AG04449 (cell line): ENCODE data around the gene KIDINS220.

Source experiments
- CTCF ChIA-PET: fragments of 350-600 bp; formaldehyde crosslinking; extraction: SDS; loops from one replicate; lab custom pipeline; 2021; ENCODE audit warnings: antibody characterized with exemption; lab: Yijun Ruan, JAX
- POLR2A ChIA-PET: fragments of 400-600, 350-600 bp; formaldehyde crosslinking; extraction: SDS; loops from one replicate; lab custom pipeline; 2020; ENCODE audit warnings: antibody characterized with exemption, inconsistent platforms; lab: Yijun Ruan, JAX
- DNase-seq: peaks from one replicate; pipeline ENCODE4 v3.0.0-alpha.2; 2010; ENCODE audit warnings: low read depth, low spot score
- H3K4me3 ChIP-seq: 2 replicates; pipeline ENCODE4 v1.5.1; 2011; ENCODE audit warnings: low read depth, mild to moderate bottlenecking, control low read depth, low read length
- CTCF ChIP-seq: IDR thresholded peaks from one replicate; pipeline ENCODE4 v1.5.1; 2011; ENCODE audit warnings: mild to moderate bottlenecking, moderate library complexity, low read length, control low read depth, inconsistent platforms; ENCODE audit not compliant: insufficient read depth; ENCODE audit errors: missing control alignments

Gene KIDINS220

GRCh38 chr2:8692783-8693156 is 144.6 kb downstream of the KIDINS220 start:
- ChIA-PET POLR2A (interaction anchor here (0.8 to 1.0 kb wide), 2 partner anchors 10 to 11 kb away, joined by 3 read pairs; partner anchors contain the start of gene ID2), CTCF (interaction anchor here (1.0 to 2.6 kb wide), 4 partner anchors 10 to 524 kb away, joined by 3 to 11 read pairs (median 8); no protein-coding TSS in a partner anchor)
- H3K4me3 ChIP-seq, result no peak overlapping the region
- DNase-seq, result no peak
- no peak for TF ChIP-seq CTCF

- DNase-seq, result no peak
- ChIA-PET POLR2A (no interaction called here), CTCF (interaction anchor here (2.6 kb wide), 1 partner anchor 72 kb away, joined by 11 read pairs; no protein-coding TSS in a partner anchor)
- no peak for TF ChIP-seq CTCF
- H3K4me3 ChIP-seq, result no peak overlapping the region
Observed at GRCh38 chr2:8691859-8692437, 145.5 kb downstream of the KIDINS220 start.

- TF ChIP-seq CTCF, result peak; percentile 85
- CTCF ChIA-PET, result no interaction called here
- POLR2A ChIA-PET, result interaction anchor here (1.3 kb wide), 1 partner anchor 566 kb away, joined by 3 read pairs; no protein-coding TSS in a partner anchor
- no peak for DNase-seq
- H3K4me3 ChIP-seq, result peak overlapping the region; percentile 92
Observed at GRCh38 chr2:8685697-8686358, 151.6 kb downstream of the KIDINS220 start.

- DNase-seq, result no peak
- CTCF ChIA-PET, result interaction anchor here (0.9 to 1.6 kb wide), 5 partner anchors 11 to 1588 kb away, joined by 3 to 18 read pairs (median 3); no protein-coding TSS in a partner anchor
- no peak for TF ChIP-seq CTCF
- peak overlapping the region; percentile 92 for H3K4me3 ChIP-seq
- POLR2A ChIA-PET, result interaction anchor here (1.2 to 1.3 kb wide), 2 partner anchors 565 to 1258 kb away, joined by 3 to 7 read pairs; no protein-coding TSS in a partner anchor
Observed at GRCh38 chr2:8684878-8685696, 152.3 kb downstream of the KIDINS220 start.

- no peak for DNase-seq
- CTCF ChIA-PET, result interaction anchor here (0.9 to 1.6 kb wide), 5 partner anchors 11 to 1587 kb away, joined by 3 to 18 read pairs (median 3); no protein-coding TSS in a partner anchor
Observed at GRCh38 chr2:8684540-8684877, 152.9 kb downstream of the KIDINS220 start.

More at GRCh38 chr2:8684540-8684877, 152.9 kb downstream of the KIDINS220 start:
- no peak for TF ChIP-seq CTCF
- POLR2A ChIA-PET, result interaction anchor here (1.2 to 1.3 kb wide), 2 partner anchors 564 to 1257 kb away, joined by 3 to 7 read pairs; no protein-coding TSS in a partner anchor
- H3K4me3 ChIP-seq, result peak overlapping the region; percentile 92
